ENCODE measurements around the gene AGAP1.

AGAP1 gene

DNA sequence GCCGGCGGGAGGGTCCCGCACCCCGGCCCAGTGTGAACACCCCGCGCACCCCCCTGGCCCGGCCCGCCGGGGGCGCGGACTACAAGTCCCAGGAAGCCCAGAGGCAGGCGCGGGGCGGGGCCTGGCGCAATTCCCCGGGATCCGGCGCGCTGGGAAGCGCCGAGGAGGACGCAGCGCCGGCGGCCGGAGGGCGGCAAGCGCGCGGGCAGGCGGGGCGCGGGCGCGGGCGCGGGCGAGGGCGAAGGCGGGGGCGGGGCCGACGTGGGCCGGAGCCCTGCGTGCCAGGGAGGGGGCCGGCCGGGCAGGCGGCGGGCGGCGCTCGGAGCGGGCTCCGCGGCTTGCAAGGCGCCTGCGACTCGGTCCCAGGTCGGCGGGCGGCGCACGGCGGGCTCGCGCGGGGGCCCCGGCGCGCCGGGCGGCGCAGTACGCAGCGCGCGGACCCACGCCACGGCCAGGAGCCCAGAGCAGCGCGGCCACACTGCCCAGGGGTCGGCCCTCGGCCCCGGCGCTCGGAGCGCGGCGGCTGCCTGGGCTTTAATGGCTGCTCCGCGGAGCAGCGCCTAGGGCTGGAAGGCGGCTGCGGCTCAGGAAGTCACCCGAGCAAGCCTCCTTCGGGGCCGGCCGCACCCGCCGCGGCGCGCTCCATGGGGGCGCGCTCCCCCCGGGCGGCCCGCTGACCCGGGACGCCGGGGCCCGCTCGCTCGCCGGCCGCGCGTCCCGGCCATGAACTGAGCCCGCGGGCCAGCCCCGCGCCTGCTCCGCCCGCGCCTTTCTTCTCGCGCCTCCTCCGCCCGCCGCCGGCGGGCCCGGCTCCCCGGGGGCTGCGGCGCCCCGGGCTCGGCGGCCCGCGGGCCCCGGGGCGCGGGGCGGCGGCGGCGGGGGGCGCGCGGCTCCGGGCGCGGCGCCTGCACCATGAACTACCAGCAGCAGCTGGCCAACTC, at the start of gene AGAP1:
Gene AGAP1 (plus strand): TSS at position 269 of the 941 bp plus-strand sequence.
- DNase-seq (ENCODE audit: low read depth in 2 of 2), result peak in 1 of 2 experiments; percentile 36

- no peak for DNase-seq (ENCODE audit: low read depth in 2 of 2)
Measured at GRCh38 chr2:235444101-235444597, 49.7 kb upstream of the AGAP1 start.

DNA sequence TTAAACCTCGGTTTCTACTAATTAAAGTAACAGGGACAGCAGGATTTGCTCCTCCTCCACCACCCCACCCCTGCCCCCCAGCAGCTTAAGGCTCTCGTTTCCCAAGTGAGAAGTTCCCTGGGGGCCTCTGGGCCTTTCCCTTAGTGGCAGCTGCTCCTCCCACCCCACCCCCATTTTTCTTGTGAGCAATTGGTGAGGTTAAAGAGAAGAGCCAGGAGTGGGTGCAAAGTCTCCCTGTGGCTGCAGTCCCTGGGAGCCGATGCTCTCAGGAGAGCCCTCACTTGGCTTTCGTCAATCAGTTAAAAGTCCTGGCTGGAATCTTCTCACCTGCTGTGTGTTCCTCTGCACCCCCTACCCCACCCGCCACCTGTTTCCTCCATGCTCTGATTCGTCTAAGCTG, 48.7 kb upstream of the AGAP1 start:
- no peak for DNase-seq (ENCODE audit: low read depth in 2 of 2)

GRCh38 chr2:235446082-235446481, 47.8 kb upstream of the AGAP1 start:
- DNase-seq (ENCODE audit: low read depth in 2 of 2), result no peak

- no peak for DNase-seq (ENCODE audit: low read depth in 2 of 2)
Measured at GRCh38 chr2:235447210-235447609, 46.6 kb upstream of the AGAP1 start.

- DNase-seq (ENCODE audit: low read depth in 2 of 2), result no peak
Measured at GRCh38 chr2:235449568-235449967, 44.3 kb upstream of the AGAP1 start.

DNA sequence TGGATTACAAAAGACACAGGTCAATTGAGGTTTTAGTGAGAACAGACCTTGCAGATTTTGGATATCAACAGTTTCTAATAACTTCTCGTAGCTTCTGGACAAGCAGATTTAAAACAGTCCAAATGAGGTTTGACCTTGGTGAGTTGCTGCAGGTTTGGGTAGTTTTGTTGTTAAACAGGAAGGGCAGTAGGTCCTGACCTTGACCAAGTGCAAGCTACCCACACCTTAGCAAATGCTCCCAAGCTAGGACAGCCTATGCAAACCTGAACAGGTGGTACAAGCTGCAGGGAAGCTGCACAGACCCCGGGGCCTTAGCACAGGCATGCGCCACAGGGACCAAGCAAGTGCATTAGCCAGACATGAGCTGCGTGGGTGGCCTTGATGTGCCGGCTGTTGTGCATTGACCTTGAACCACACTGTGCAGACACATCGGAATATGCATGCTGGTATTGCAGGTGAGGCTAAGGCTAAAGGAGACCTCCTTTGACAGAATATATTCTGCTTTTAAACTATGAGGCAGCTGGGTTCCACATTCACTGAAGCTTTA, 40.2 kb upstream of the AGAP1 start:
- DNase-seq (ENCODE audit: low read depth in 2 of 2), result no peak

DNA sequence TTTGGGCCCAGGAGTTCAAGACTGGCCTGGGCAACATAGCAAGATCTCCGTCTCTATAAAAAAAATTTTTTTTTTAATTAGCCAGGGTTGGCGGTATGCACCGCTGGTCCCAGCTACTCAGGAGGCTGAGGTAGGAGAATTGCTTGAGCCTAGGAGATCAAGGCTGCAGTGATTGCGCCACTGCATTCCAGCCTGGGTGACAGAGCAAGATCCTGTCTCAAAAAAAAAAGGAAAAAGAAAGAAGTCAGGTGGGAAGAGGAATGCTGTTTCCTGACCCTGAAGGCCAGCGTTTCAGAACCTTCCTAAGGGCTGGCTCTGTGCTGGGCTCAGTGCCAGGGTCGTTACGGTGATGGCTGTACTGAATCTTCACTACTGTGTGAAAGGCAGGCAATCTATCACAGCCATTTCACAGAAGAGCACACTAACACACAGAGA, 35.0 kb upstream of the AGAP1 start:
- DNase-seq (ENCODE audit: low read depth in 2 of 2), result no peak

DNA sequence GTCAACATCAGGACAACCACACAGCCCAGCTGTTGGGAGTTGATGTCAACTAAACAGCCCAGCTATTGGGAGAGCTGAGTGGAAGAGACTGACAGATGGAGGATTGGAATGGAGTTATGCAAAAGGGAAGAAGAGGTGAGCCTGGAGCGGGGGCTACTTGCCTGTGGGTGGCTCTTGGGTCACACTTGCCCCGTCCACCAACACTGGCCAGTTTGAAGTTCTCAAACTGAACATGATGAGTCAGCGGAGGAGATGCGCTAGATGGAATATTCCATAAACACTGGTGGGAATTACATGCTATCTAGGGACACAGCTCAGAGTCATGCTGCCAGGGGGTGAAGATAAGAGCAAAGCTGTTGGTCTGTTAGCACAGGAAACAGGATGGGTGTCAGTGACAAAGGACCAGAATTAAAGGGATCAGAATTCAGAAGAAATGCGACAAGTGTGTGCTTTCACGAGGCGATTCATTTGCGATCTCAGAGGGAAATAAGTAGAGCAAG, 33.2 kb upstream of the AGAP1 start:
- no peak for DNase-seq (ENCODE audit: low read depth in 2 of 2)

DNA sequence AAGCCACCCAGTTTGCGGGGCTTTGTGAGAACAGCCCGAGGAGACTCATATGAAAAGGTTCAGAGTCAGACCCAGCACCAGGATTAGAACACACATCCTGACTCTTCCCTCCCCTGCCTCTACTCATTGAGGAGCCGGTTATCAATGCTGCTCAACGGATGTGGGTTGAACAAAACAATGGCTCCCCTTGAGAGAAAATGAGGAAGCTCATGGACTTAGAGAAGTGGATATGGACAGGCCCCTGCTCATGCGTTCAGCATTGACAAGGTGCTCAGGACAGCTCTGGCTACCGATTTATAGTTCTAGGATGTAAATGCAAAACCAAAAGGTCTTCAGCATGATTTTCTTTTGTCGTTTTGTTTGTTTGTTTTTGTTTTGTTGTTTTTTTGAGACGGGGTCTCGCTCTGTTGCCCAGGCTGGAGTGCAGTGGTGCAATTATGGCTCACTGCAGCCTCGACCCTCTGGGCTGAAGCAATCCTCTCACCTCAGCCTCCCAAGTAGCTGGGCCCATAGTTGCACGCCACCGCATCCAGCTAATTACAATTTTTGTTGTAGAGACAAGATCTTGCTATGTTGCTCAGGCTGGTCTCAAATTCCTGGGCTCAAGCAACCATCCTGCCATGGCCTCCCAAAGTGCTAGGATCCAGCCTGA, 32.0 kb upstream of the AGAP1 start:
- DNase-seq (ENCODE audit: low read depth in 2 of 2), result no peak

DNA sequence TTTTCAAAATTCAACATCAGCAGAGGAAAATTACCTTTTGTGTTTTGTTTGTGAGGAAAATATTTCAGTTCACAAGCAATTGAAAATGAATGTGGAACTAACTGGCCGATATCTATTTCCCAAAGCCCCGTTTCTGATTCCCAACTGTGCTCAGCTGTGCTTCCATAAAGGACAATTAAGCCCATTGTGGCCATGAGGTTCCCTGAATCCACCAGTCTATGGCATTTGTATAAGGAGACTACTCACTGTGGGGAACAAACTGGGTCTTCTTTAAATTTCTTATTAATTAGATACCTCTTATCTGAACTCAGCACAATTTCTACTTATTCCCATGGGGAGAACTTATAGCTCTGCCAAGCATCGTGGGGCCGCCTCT, 31.4 kb upstream of the AGAP1 start:
- DNase-seq (ENCODE audit: low read depth in 2 of 2), result no peak

DNA sequence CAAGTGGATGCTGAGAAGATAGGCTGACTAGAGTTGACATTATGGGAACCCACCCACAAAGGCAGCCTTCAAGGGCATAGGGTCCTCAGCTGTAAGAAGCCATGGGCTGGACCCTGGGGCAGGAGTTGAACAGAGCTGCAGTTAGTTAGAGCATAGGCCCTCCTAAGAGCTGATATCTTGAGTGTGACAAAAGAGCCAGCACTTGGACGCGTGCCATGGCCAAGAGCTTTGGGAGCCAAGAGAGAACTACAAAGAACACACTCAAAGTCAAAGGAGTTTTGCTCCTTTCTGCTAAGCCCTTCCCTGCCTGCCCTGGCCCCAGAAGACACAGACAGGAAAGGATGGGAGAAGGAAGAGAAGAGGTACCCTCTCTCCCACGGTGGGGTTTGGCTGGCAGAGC, 29.9 kb upstream of the AGAP1 start:
- no peak for DNase-seq (ENCODE audit: low read depth in 2 of 2)

- no peak for DNase-seq (ENCODE audit: low read depth in 2 of 2)
Measured at GRCh38 chr2:235467588-235467987, 26.3 kb upstream of the AGAP1 start.

DNA sequence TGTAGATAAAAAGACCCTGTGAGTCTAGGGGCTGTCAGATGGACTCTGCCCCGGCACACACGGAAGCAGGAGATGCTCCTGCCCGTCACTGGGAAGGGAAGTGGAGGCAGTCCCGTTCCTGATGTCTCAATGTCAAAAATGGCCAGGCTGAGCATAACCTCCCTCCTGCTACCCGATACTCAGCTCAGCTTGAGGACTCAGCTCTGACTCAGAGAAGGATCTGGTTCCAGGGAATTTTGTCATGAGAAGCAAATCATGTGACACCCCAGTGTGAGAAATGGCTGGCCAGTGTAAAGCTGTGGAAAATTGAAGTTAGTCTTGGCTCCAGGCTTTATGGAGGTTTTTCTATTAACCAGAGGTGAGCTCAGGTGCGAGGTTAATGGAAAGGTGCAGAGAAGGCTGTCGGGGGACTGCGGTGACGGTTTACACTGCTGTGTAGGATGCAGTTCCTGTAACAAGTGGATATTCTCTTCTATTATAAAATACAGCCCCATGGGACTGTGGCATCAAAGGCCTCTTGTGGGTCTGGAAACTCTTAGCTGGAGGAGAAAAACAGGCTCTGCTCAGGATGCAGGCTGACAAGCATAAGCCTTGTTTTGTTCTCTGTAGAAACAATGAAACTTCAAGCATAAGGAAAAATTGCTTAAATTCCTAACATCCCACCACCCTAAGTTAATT, 24.7 kb upstream of the AGAP1 start:
- no peak for DNase-seq (ENCODE audit: low read depth in 2 of 2)

DNA sequence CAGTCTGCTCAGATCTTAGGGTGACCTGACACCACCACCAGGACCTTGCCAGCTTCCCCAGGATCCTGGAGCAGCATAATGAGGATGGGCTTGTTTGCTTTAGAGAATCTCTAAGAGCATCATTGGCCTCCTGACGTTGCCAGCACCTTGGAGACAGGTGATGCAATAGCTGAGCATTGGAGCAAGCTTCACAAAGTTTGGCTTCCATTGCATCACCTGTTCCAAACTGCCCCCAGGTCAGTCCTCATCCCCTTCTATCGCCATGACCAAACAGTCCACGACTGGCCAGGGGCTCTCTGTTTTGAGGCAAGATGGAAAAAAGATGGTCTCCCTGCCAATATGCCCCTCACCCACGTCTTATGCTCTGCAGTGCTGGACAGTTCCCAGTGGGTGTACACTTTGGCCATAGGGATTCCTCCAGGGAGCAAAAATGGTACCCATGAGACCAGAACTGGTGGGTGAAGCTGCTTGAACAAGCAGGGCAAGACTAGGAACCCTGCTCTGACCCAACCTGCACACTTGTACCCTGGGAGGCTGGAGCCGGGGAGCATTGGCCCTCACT, 22.6 kb upstream of the AGAP1 start:
- no peak for DNase-seq (ENCODE audit: low read depth in 2 of 2)

DNA sequence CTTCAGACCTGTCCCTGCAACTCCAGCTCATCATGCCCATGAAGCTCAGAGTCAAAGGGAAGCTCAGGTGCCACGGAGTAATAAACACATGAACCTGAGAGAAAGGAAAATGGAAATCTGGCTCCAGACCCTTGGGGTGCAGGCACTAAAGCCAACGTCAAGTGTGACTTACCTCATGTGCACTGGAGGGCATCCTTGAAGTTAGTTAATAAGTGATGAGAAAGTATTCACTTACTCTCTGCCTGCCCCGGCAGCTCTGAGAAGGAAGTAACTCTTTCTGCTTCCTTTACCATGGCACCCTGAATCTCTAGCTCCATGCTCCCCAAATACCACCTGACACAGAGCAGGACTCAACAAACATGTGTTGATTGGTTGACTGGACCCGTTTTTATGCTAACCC, 21.4 kb upstream of the AGAP1 start:
- DNase-seq (ENCODE audit: low read depth in 2 of 2), result no peak

DNA sequence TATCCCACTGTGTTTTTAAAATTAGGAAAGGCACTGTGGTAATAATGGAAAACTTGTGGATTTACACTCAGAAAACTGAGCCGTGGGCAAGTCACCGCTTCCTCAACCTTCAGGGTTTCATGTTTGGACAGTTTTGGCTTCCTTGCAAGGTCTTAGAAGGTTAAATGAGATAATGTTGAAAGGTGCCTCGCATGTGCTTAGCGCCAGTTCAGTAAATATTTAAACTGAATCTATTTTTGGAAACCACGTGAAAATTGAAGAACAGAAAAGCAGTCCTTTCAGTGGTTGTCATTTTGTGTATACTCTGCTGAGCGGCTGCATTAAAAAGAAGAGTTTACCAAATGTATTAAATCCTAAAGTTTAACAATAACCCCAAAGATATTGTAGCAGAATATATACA, 15.2 kb upstream of the AGAP1 start:
- DNase-seq (ENCODE audit: low read depth in 2 of 2), result no peak

DNA sequence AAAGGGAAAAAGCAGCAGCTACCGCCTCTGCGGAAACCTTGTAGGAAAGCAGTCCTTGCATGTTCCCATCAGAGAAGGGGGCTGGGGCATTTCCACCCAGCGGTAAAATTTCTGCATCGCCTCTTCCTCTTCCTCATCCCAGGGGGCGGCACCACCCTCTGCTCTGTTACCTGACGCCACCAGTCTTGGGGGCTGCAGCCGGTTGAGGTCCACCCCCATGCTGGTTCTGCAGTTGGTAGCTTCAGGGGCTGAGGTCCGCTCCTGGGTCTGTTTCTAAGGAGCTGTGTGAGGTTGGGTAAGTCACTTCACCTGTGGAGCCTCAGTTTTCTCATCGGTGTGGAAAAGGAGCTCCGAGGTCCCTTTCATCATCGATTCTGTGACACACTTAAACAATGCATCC, 14.2 kb upstream of the AGAP1 start:
- DNase-seq (ENCODE audit: low read depth in 2 of 2), result no peak

DNA sequence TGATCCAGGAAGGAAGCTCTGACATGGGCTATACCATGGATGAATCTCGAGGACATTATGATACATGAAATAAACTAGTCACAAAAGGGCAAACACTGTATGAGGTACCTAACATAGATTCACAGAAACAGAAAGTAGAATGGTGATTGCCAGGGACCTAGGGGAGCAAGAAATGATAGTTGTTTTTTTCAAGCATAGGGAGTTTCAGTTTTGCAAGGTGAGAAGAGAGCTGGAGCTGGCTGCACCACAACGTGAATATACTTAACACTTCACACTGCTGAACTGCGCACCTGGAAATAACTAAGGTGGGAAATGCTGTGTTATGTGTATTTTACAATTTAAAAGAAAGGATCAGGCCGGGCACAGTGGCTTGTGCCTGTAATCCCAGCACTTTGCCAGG, 13.2 kb upstream of the AGAP1 start:
- no peak for DNase-seq (ENCODE audit: low read depth in 2 of 2)

DNA sequence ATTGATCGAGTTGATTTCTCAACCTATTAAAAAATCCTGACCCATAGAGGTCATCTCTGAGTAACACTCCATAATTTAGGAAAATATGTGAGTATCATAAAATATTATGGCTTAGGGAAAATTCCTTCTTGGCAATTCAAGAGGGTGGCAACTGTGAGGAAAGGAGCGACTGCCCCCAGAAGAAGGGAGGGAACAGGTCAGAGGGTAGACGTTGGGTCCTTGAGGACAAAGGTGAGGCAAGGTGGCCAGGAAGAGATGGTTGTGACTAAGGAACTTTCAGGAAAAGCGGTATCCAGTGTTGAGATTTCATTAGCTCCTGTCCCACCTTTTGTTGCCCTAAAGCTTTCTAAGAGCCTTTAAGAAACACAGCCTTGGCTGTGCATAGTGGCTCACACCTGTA, 10.5 kb upstream of the AGAP1 start:
- no peak for DNase-seq (ENCODE audit: low read depth in 2 of 2)

- DNase-seq (ENCODE audit: low read depth in 2 of 2), result no peak
Measured at GRCh38 chr2:235485362-235485761, 8.5 kb upstream of the AGAP1 start.

DNA sequence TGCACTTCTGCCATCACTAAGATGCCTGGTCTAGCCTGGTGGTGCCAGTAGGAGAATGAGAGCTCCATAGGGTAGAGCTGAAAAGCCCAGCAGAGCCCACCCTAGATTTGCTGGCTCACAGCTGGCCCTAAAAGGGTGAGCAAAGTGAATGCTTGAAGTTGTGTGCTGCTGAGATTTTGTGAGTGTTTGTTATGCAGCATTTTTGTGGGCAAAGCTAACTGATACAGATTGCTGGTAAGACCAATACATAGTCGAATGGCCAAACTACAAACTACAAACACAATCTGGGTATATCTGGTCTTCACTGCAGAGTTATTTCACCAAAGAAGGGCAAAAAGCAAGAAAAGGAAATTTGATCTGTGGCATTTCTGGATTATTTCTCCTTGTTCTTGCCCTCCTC, 7.1 kb upstream of the AGAP1 start:
- DNase-seq (ENCODE audit: low read depth in 2 of 2), result no peak

Measured in stimulated activated CD4-positive, alpha-beta T cell treated with anti-CD3 and anti-CD28 coated beads, Interleukin-12 subunit alpha, Interleukin-12 subunit beta, amount 100 ng/mL, for 24 hours (primary cell).